ENCODE data around the gene GREB1.

Gene GREB1

DNA sequence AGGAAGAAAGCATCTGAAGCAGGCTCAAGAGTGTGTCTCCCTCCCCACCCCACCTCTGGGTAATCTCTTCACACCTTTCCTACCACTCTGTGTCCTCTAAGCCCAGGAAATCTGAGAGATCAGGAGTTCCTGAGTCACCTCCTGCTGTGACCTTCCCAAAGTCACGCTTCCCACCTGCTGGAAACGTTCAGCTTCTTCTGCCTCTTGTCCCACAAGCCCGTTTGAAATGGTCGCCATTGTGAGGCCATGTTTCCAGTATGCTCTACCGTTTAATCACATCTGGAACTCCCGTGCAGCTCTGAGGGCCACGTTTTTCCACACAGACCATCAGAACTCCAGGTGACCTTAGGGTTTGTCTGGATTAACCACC lies 25.9 kb downstream of the GREB1 start:
- no peak for DNase-seq (ENCODE audit: low spot score)

DNA sequence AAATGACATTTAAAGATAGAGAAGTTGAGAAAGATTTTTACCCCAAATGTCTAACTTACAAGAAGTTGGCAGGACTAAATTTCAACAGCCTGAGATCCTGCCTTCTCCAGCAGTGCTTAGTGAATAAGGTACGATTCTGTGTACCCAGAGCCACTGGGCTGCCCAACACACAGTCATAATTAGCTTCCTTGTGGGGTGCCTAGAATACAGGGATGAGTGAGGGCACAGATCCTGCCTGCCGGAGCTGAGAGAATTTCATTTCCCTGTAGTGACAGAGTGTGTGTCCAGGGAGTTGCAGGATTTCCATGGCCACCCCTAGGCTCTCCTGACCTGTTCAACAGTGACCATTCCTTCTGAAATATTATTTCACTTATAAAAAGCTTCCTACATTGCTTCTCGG lies 27.0 kb downstream of the GREB1 start:
- DNase-seq (ENCODE audit: low spot score), result no peak

DNA sequence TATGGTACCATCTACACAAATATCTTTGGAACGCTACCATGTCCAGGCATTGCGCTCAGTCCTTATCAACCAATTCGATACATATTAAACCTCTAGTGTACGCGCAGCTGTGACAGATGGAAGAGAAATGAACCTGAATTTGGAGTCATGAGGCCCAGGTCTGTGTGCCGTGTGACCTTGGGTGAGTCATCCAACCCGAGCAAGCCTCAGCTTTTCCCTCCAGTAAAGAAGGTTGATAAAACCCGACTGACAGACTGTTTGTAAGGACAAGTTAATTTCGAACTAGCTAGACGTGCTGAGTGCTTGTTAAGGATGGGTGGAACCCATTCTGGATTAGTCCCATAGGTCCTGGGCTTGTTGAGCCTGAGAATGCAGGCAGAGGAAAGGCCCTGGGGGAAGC lies 28.2 kb downstream of the GREB1 start:
- no peak for DNase-seq (ENCODE audit: low spot score)

DNA sequence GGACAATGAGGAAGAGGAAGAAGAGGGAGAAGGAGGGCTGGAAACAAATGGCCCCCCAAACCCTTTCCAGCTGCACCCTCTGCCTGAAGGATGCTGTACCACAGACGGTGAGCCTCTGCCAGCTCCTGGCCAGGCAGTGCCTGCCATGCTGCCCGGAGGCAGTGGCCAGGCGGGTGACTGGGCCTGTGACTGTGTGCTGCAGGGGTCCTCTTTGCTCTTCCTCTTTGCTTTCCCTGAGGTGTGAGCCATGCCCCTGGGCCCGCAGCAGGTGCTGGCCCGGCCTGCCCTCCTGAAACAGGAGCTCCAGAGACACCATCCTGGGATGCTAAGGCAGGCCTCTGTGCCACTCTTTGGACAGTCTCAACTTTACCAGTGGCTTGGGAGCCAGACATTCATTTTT lies 28.6 kb downstream of the GREB1 start:
- no peak for DNase-seq (ENCODE audit: low spot score)

DNA sequence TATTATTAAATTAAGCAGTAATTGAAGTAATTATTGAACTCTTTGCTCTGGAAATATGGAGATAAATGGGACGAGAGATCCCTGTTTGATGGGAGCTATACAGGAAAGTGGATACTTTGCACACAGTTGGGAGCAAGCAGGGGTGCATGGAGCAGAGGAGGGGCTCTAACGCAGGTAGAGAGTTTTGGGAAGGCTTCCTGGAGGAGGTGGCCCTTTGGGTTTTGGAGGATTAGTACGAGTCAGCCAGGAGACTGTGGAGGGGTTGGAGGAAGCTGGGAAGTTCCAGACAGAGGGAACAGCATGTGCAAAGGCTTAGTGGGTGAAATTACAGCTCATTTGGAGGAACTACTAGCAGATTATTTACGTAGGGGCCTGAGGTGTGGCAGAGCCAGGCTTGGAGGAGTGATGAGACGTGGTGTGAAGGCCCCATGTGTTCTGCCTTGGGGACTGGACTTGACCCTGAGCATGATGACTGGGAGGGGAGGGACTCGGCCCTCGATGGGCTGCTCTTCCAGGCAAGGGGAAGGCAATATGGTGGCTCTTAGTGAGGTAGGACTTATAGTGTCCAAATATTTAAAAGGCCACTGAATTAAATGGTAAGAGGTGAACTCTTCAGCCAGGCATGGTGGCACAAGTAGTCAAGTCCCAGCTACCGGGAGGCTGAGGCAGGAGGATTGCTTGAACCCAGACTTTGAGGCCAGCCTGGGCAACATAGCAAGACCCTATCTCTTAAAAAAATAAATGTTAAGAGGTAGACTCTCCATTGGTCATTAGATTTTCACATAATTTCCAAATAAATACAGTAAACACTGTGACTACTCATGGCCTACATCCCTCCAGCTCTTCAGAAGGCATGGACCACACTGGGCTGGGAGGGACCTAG lies 30.2 kb downstream of the GREB1 start:
- DNase-seq (ENCODE audit: low spot score), result no peak

DNA sequence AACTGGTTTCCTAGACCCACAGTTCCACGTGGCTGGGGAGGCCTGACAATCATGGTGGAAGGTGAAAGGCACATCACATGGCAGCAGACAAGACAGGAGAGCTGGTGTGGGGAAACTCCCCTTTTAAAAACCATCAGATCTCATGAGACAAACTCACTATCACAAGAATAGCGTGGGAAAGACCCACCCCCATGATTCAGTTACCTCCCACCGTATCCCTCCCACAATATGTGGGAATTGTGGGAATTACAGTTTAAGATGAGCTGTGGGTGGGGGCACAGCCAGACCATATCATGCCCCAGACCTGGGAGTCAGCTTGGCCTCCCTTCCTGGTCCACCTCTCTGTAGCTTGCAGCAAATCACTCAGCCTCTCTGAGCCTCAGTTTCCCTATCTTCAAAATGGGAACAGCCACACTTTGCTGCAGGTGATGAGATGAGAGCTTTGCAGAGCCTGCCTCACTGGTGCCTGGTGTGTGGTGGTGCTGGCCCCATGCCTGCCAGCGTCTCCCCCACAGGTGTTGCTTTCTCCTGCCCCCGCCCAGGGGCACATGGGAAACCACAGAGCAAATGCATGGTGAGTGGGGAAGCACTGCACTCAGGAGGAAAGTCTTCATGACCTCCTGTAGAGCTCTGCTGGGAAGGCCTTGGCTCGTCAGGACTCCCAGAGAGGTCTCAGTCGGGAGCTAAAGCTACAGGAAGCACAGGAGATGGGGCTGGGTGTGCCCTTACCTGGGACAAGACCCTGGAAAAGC lies 31.1 kb downstream of the GREB1 start:
- no peak for DNase-seq (ENCODE audit: low spot score)

DNA sequence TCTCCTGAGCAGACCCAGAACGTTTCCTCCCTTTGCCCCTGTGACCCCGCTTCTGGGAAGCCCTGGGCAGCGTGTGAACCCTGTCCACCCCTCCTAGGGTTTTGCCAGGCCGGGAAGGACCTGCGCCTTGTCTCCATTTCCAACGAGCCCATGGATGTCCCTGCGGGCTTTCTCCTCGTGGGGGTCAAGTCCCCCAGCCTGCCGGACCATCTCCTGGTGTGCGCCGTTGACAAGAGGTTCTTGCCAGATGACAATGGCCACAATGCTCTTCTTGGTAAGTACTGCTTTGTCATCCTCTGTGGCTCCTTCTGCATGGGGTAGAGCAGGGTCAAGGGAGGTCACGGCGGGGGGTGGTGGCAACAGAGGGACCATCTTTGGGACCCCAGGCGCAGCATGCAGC lies 32.5 kb downstream of the GREB1 start:
- DNase-seq (ENCODE audit: low spot score), result no peak

DNA sequence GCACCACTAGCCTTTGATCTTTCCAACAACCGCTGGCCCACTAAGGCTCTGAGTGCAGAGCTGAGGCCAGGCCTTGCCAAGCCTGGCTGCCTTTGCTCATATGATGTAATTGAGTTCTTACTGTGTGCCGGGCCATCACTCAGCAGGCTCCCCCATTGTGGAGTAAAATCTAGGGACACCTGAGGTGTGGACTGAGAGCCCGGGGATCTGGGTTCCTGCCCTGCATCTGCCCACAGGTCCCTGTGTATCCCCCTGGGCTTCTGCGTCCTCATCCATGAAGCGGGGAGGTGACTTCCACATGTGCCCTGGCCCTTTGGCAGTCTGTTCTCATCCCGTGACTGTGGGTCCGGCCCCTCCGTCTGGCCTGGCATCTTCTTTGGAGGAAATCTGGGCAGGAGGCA lies 33.8 kb downstream of the GREB1 start:
- no peak for DNase-seq (ENCODE audit: low spot score)

DNA sequence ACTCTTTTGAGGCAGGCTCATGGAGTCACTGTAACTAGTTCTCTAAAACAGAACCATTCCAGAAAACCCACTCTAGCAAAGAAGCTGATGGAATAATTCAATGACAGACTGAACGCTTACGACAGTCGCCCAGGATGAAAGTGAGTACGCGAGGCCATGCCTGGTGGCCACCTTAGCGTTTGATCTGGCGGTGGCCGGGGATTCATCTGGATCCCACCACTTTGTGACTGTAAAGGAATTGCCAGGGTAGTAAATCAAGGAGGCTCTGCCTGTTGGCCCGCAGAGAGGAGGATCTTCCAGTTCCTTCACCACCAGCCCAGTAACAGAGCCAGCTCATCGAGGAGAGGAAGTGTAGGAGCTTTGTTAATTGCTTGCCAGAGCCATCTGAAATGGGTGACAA lies 34.6 kb downstream of the GREB1 start:
- no peak for DNase-seq (ENCODE audit: low spot score)

DNA sequence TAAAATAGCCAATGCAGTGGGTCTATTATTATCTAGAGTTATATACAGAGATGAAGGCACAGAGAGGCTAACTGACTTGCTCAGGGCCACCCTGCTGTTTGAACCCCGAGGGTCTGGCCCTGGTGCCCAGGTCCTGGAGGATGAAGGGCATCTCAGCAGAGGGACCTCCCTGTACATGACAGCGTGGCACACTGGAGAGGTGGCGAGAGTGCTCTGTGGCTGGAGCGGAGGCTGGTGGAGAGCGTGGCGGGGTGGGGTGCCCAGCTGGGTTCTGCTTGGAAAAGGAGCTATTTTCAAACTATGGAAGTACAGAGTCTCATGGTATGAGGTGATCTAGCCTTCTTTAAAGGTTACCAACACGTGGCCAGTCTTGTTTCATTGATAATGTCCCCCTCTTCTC lies 35.8 kb downstream of the GREB1 start:
- no peak for DNase-seq (ENCODE audit: low spot score)

DNA sequence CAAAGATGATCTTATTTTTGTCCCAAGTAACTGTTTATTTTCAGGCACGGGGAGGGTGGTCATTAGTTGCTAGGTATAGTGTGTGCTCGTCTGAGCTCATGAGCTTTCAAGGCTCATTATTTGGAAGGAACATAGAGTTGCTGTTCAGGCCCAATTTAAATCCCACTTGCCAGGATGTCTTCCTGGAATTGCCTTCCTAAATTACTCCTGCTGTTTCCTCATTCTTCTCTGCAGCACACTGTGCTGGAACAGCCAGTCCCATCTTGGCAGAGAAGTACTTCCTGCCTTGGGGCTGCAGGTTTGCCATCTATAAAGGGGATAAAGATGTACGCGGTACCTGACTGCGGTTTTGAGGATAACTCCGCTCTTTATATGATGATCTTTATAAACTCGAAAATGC lies 37.3 kb downstream of the GREB1 start:
- no peak for DNase-seq (ENCODE audit: low spot score)

DNA sequence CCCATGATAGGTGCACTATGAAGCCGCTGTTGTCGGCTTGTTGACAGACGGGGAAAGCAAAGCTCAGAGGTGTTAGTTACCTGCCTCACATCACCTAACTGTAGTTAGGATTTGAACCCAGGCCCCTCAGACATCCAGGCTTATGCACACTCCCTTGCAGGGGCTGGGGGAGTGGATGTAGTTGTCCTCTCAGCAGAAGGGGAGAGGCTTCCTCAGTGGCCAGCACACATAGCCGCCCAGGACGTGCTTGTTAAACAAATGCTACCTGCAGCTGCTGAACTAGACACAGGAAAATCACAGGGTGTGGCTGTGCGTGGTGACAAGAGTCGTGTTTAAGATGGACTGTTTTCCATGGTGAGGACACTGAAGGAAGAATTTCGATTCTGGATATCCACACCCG lies 39.2 kb downstream of the GREB1 start:
- DNase-seq (ENCODE audit: low spot score), result no peak

DNA sequence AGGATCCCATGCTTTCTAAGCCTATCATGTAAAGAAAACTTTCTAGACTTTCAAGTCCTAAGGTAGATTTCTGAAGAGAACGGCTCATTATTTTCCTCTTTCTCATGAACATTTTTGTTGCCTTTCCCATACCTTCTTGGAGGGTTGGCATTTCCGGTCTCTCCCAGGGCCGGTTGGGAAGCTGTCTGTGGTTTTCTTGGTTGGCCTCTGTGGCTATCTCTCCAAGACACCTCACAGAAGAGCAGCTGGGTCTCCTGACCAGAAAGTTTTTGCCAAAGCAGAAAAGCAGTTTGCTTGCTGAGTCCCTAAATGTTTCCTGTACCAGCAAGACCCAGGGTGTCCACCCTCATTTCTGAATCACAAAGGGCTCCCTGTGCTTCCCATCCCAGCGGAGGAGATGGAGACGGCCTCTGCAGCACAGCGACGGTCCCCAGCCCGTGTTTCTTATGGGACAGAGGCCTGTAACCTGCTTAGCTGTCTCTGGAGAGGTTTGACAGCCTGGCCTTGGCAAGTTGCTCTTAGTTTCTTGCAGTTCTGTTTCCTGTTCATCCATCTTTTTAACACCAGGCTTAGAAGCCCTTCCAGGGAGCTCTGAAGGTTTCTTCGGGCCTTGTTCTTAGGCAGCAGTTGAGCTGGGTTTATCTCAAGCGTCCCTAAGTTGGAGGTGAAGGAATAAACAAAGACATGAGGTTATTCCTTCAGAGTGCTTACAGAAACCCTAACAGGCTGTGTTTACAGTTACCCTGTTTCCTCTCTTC lies 39.8 kb downstream of the GREB1 start:
- DNase-seq (ENCODE audit: low spot score), result no peak

DNA sequence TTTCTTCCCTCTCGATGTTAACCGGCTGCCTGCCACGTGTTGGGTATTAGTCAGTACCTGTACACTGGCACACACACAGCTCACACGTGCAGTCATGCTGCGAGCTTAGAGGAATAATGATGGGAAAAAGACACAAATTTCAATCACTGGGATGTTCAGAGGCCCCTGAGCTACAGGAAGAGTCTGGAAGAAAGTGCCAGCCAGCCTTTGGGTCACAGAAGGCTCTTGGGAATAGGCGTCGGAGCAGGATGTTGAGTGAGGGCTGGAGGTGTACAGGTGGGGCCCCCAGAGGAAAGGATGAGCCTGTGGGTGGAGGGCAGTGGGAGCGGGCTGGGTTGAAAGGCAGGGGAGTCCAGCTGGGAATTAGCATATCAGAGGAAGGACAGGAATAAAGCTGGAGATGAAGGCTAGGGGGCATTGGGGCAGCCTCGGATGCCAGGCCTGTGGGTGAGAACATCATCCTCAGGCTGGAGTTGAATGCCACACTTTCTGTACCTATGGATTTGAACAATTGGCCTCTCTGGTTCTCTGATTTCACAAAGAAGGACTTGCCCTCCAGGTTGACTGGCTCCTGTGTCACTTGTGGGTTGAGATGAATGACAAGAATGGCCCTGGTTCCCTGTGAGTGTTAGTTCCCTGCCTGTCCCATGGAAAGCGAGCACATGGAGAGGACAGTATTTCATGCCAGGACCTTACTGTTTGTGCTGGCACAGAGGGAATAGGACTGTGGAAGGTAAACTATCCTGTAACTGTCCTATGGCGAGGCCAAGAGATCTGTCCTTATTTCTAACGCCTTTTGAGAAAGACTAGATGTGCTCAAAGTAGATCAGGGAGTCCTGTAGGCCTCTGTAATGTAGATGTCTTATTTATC lies 40.6 kb downstream of the GREB1 start:
- no peak for DNase-seq (ENCODE audit: low spot score)

DNA sequence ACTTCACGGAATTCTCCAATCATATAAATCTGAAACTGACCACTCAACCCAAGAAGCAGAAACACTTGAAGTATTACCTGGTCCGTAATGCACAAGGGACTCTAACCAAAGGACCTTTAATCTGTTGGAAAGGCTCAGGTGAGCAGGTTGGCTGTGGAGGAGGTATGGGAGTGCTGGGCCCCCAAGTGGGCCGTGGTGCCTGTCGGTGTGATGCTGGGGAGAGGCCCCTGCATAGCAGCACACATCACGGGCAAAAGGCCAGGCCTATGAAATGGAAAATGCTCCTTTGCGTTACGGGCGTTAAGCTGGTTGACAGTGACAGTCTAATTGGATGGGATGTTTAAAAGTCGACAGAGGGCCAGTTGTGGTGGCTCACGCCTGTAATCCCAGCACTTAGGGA lies 42.6 kb downstream of the GREB1 start:
- no peak for DNase-seq (ENCODE audit: low spot score)

DNA sequence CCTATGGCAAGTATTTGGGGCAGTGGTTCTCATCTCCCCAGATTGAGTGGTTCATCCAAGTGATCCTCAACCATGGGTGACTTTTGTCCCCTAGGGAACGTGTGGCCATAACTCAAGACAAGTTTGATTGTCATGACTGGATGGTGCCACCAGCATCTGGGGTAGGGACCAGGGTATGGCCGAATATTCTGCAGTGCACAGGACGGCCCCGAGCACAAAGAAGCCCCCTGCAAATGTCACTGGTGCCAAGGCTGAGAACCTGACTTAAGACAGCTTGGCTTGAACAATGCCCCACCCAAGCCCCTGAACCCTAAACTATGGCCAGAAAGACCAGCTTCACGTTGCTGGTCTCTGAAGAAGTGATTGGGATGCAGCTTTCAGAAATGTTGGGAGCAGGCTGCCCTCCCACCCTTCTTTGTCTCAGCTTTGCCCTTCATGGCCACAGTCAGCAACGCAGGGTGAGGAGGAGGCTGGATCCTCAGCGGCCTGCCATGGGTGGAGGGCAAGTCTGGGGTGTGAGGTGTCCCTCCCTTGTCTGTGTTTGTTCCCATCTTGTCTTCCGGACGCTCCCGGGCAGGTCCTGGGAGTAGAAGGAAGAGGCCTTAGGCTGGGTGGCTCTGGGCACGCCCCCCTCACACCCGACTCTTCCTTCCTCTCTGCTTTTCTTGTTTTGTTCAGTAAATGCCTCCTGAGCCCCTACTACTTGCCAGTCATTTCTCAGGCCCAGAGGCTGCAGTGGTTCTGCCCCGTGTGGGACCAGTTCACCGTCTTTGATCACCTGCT lies 43.4 kb downstream of the GREB1 start:
- DNase-seq (ENCODE audit: low spot score), result no peak

DNA sequence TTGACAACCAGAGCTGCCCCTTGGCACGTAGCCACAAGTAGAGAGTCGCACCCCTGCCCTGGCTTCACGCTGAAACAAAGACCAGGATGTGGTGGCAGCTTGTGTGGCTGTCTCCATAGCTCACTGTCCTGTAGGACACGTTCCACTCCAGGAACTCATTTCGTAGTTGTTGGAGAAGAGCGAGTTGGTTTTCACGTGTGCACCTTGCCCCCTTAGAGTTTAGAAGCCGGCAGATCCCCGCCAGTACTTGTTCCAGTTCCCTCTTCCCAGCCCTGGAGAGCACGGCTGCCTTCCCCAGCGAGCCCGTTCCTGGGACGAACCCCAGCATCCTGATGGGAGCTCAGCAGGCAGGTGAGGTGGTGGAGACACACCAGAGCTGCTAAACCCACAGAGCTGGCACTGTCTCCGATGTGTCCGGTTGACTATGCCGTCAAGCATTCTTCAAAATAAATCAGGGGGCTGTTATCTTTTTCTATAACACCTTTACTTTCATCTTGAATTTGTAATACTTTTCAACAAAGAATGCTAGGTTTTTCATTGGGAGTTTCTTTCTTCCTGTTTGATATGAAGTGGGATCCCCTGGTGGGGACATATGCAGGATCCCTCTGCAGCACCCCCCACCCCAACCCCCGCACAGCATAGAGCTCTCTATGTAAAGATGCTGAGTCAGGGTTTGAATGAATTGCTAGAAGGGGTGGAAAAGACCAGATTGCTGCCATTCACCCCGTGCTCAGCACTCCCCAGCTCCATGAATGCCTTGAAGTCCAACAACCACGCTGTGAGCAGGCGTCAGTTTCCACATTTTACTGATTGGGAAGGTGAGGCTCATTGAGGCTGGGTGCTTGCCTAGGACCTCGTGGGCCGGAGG lies 44.5 kb downstream of the GREB1 start:
- DNase-seq (ENCODE audit: low spot score), result no peak

DNA sequence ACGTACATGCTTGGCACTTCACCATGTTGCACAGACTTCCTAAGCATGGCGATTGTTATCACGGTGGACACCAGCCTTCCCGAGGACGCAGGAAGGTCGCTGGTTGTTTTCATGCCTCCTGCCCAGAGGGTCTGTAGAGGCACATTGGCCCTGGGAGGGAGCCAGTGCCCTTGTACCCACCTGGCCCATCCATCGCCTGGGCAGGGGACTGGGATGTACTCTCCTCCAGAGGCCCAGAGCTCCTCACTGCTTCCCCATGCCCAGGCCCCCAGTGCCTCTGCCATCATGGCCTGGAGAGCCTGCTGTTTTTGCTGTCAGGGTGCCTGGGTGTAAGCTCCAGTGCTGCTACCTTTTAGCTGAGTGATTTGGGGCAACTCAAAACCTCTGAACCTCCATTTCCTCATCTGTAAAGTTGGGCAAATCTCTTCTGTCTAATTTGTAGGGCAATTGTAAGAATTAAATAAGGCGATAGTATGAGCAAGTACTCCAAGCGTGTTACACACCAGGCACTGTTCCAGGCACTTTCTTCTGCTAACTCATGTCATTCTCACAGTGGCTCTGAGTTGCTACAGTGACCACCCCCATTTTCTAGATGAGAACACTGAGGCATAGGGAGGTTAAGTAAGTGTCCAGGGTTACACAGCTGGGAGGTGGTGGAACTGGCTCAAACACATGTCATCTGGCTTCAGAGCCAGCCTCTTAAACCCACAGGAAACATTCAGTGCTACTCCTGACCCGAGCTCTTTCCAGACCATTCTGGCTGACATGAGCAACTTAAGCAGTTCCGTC lies 45.3 kb downstream of the GREB1 start:
- no peak for DNase-seq (ENCODE audit: low spot score)
